Activated naive CD4-positive, alpha-beta T cell treated with anti-CD3 and anti-CD28 coated beads, Interleukin-2, amount 10 ng/mL, durations not matched to agents 7 days and 5 days (primary cell): ENCODE results near the gene NPAS2.

Experiments
- CTCF ChIA-PET: fragments of 350-600 bp; sonication (Branson Sonifier 250); formaldehyde crosslinking; loops from one replicate; lab custom pipeline; 2021; ENCODE audit warnings: antibody characterized with exemption; lab: Charles Lee
- DNase-seq: peaks from one replicate; pipeline ENCODE4 v3.0.0-alpha.2; 2020
- H3K27ac Mint-ChIP-seq: one replicate; pipeline ENCODE4 v1.8.0; 2021; ENCODE audit warnings: mild to moderate bottlenecking, moderate library complexity, mixed read lengths
- H3K27me3 Mint-ChIP-seq: one replicate; pipeline ENCODE4 v1.8.0; 2021; ENCODE audit warnings: mild to moderate bottlenecking, mixed read lengths
- H3K36me3 Mint-ChIP-seq: one replicate; pipeline ENCODE4 v1.8.0; 2021; ENCODE audit warnings: mixed read lengths
- H3K4me1 Mint-ChIP-seq: one replicate; pipeline ENCODE4 v1.8.0; 2021; ENCODE audit warnings: mixed read lengths
- H3K4me3 Mint-ChIP-seq: one replicate; pipeline ENCODE4 v1.8.0; 2021; ENCODE audit warnings: mild to moderate bottlenecking, moderate library complexity, mixed read lengths
- H3K9me3 Mint-ChIP-seq: one replicate; pipeline ENCODE4 v1.8.0; 2021; ENCODE audit warnings: mixed read lengths

The NPAS2 gene

GRCh38 chr2:100819370-100820272 is at the start of gene NPAS2:
Gene NPAS2 (plus strand): TSS chr2:100820139. CDS start chr2:100904755, 84,616 bp downstream.
- Mint-ChIP-seq H3K4me3 (peak within 1 kb of the TSS; percentile 68), H3K36me3 (peaks cover 5% of the 10 kb centered on the region), H3K27ac (peak within 1 kb of the TSS; percentile 74), H3K9me3 (no peaks in the 10 kb centered on the region), H3K27me3 (peaks cover 64% of the 10 kb centered on the region), H3K4me1 (peaks cover 30% of the 10 kb centered on the region)
- CTCF ChIA-PET: no interaction called here
- peak; percentile 54 for DNase-seq

GRCh38 chr2:100771125-100771524 is 48.8 kb upstream of the NPAS2 start:
- Mint-ChIP-seq H3K36me3 (no peaks in the 10 kb centered on the region), H3K4me3 (no peak overlapping the region), H3K4me1 (no peaks in the 10 kb centered on the region), H3K27ac (no peak overlapping the region), H3K9me3 (no peaks in the 10 kb centered on the region), H3K27me3 (peaks cover 20% of the 10 kb centered on the region)
- CTCF ChIA-PET: no interaction called here
- no peak for DNase-seq

GRCh38 chr2:100773538-100773937 is 46.4 kb upstream of the NPAS2 start:
- Mint-ChIP-seq H3K27ac (no peak overlapping the region), H3K36me3 (no peaks in the 10 kb centered on the region), H3K27me3 (peaks cover 7% of the 10 kb centered on the region), H3K9me3 (no peaks in the 10 kb centered on the region), H3K4me1 (no peaks in the 10 kb centered on the region), H3K4me3 (no peak overlapping the region)
- DNase-seq: no peak
- CTCF ChIA-PET: no interaction called here

- Mint-ChIP-seq H3K4me3 (no peak overlapping the region), H3K27ac (no peak overlapping the region), H3K27me3 (peaks cover 12% of the 10 kb centered on the region), H3K9me3 (no peaks in the 10 kb centered on the region), H3K4me1 (no peaks in the 10 kb centered on the region), H3K36me3 (no peaks in the 10 kb centered on the region)
- CTCF ChIA-PET: no interaction called here
- DNase-seq: no peak
These were observed 43.5 kb upstream of the NPAS2 start for GRCh38 chr2:100776445-100776844.

GRCh38 chr2:100778637-100779450 is 41.1 kb upstream of the NPAS2 start:
- H3K9me3 Mint-ChIP-seq: no peaks in the 10 kb centered on the region
- peaks cover 14% of the 10 kb centered on the region for H3K27me3 Mint-ChIP-seq
- H3K4me1 Mint-ChIP-seq: no peaks in the 10 kb centered on the region
- no peak overlapping the region for H3K27ac Mint-ChIP-seq
- no peak for DNase-seq
- H3K4me3 Mint-ChIP-seq: no peak overlapping the region
- CTCF ChIA-PET: no interaction called here
- no peaks in the 10 kb centered on the region for H3K36me3 Mint-ChIP-seq

- H3K4me1 Mint-ChIP-seq: no peaks in the 10 kb centered on the region
- no peak overlapping the region for H3K4me3 Mint-ChIP-seq
- no peaks in the 10 kb centered on the region for H3K36me3 Mint-ChIP-seq
- no peak overlapping the region for H3K27ac Mint-ChIP-seq
- CTCF ChIA-PET: no interaction called here
- H3K9me3 Mint-ChIP-seq: no peaks in the 10 kb centered on the region
- no peak for DNase-seq
- H3K27me3 Mint-ChIP-seq: peaks cover 14% of the 10 kb centered on the region
These were observed 40.1 kb upstream of the NPAS2 start for GRCh38 chr2:100779908-100780202.

- Mint-ChIP-seq H3K9me3 (no peaks in the 10 kb centered on the region), H3K27me3 (peaks cover 14% of the 10 kb centered on the region), H3K27ac (no peak overlapping the region), H3K4me3 (no peak overlapping the region), H3K4me1 (no peaks in the 10 kb centered on the region), H3K36me3 (no peaks in the 10 kb centered on the region)
- CTCF ChIA-PET: no interaction called here
- no peak for DNase-seq
These were observed 39.5 kb upstream of the NPAS2 start for GRCh38 chr2:100780203-100781008.

GRCh38 chr2:100781009-100781325 is 39.0 kb upstream of the NPAS2 start:
- Mint-ChIP-seq H3K9me3 (no peaks in the 10 kb centered on the region), H3K4me1 (no peaks in the 10 kb centered on the region), H3K4me3 (no peak overlapping the region), H3K27me3 (peaks cover 14% of the 10 kb centered on the region), H3K27ac (no peak overlapping the region), H3K36me3 (no peaks in the 10 kb centered on the region)
- DNase-seq: no peak
- CTCF ChIA-PET: no interaction called here

GRCh38 chr2:100781523-100782379 is 38.2 kb upstream of the NPAS2 start:
- no peaks in the 10 kb centered on the region for H3K9me3 Mint-ChIP-seq
- CTCF ChIA-PET: no interaction called here
- H3K36me3 Mint-ChIP-seq: no peaks in the 10 kb centered on the region
- H3K27me3 Mint-ChIP-seq: peaks cover 14% of the 10 kb centered on the region
- H3K4me3 Mint-ChIP-seq: no peak overlapping the region
- no peaks in the 10 kb centered on the region for H3K4me1 Mint-ChIP-seq
- DNase-seq: no peak
- no peak overlapping the region for H3K27ac Mint-ChIP-seq

- no peaks in the 10 kb centered on the region for H3K9me3 Mint-ChIP-seq
- H3K4me1 Mint-ChIP-seq: no peaks in the 10 kb centered on the region
- no peak for DNase-seq
- peaks cover 14% of the 10 kb centered on the region for H3K27me3 Mint-ChIP-seq
- CTCF ChIA-PET: no interaction called here
- no peaks in the 10 kb centered on the region for H3K36me3 Mint-ChIP-seq
- H3K4me3 Mint-ChIP-seq: no peak overlapping the region
- H3K27ac Mint-ChIP-seq: no peak overlapping the region
These were observed 37.5 kb upstream of the NPAS2 start for GRCh38 chr2:100782380-100782878.

GRCh38 chr2:100783987-100784386 is 36.0 kb upstream of the NPAS2 start:
- Mint-ChIP-seq H3K36me3 (no peaks in the 10 kb centered on the region), H3K27me3 (peaks cover 10% of the 10 kb centered on the region), H3K4me1 (no peaks in the 10 kb centered on the region), H3K4me3 (no peak overlapping the region), H3K9me3 (no peaks in the 10 kb centered on the region), H3K27ac (no peak overlapping the region)
- CTCF ChIA-PET: no interaction called here
- DNase-seq: no peak

GRCh38 chr2:100784681-100785080 is 35.3 kb upstream of the NPAS2 start:
- Mint-ChIP-seq H3K27me3 (peaks cover 10% of the 10 kb centered on the region), H3K27ac (no peak overlapping the region), H3K4me3 (no peak overlapping the region), H3K4me1 (no peaks in the 10 kb centered on the region), H3K9me3 (no peaks in the 10 kb centered on the region), H3K36me3 (no peaks in the 10 kb centered on the region)
- CTCF ChIA-PET: no interaction called here
- DNase-seq: no peak

GRCh38 chr2:100785626-100786296 is 34.2 kb upstream of the NPAS2 start:
- CTCF ChIA-PET: interaction anchor here (0.6 kb wide), 1 partner anchor 1634 kb away, joined by 3 read pairs; no protein-coding TSS in a partner anchor
- DNase-seq: no peak
- Mint-ChIP-seq H3K9me3 (no peaks in the 10 kb centered on the region), H3K27me3 (peaks cover 4% of the 10 kb centered on the region), H3K36me3 (no peaks in the 10 kb centered on the region), H3K4me3 (no peak overlapping the region), H3K4me1 (no peaks in the 10 kb centered on the region), H3K27ac (no peak overlapping the region)
